CD14-positive monocyte (primary cell): Measurements from ENCODE around the gene KCNMA1. TPM values are rescaled to one million over a fixed set of nuclear protein-coding genes. Genes with fewer than 3 reads are reported as not detected.

Source experiments
- DNase-seq, 3 donors: peaks; one replicate each; pipeline ENCODE4 v3.0.0-alpha.2; 2011 to 2022
- H2AFZ ChIP-seq: 2 replicates; pipeline ENCODE4 v1.6.0; 2012; ENCODE audit warnings: mild to moderate bottlenecking, low read depth, low read length, inconsistent platforms; ENCODE audit not compliant: insufficient read depth, poor library complexity, severe bottlenecking
- H3K27ac ChIP-seq, 2 donors: 1 replicate in 1 of 2; 2 replicates in 1 of 2; pipeline ENCODE4 v1.5.1; 2012 to 2013; ENCODE audit warnings: low read length in 2 of 2, control low read depth in 1 of 2, inconsistent platforms in 1 of 2, low read depth in 1 of 2, mild to moderate bottlenecking in 1 of 2
- H3K27me3 ChIP-seq, 2 donors: one replicate each; pipeline versions ENCODE4 v1.6.0 to v1.6.1; 2011 to 2013; ENCODE audit warnings: low read length in 2 of 2; ENCODE audit not compliant: control insufficient read depth in 2 of 2, insufficient read depth in 2 of 2
- H3K36me3 ChIP-seq, 2 donors: replicated peaks in 1 of 2; 1 replicate in 1 of 2; 2 replicates in 1 of 2; pipeline versions ENCODE4 v1.5.1 to v1.6.1; 2012 to 2013; ENCODE audit warnings: low read length in 2 of 2, control low read depth in 1 of 2, inconsistent platforms in 1 of 2, mild to moderate bottlenecking in 1 of 2; ENCODE audit not compliant: insufficient read depth in 2 of 2, control insufficient read depth in 1 of 2
- H3K4me1 ChIP-seq, 2 donors: 1 replicate in 1 of 2; 2 replicates in 1 of 2; pipeline versions ENCODE4 v1.5.1 to v1.6.1; 2012 to 2013; ENCODE audit warnings: low read length in 2 of 2, control low read depth in 1 of 2, inconsistent platforms in 1 of 2, mild to moderate bottlenecking in 1 of 2, moderate library complexity in 1 of 2; ENCODE audit not compliant: insufficient read depth in 2 of 2, control insufficient read depth in 1 of 2
- H3K4me2 ChIP-seq: replicated peaks from 2 replicates; pipeline ENCODE3; 2012; ENCODE audit warnings: low read length, moderate library complexity, mild to moderate bottlenecking; ENCODE audit not compliant: poor library complexity, severe bottlenecking; ENCODE audit errors: extremely low read depth
- H3K4me3 ChIP-seq, 3 experiments: fragments of 200-600 bp in 1 of 3; sonication (generic) in 1 of 3; replicated peaks in 1 of 3; 1 replicate in 2 of 3; 2 replicates in 1 of 3; pipeline ENCODE4 v1.5.1; 2011 to 2013; ENCODE audit warnings: low read length in 3 of 3, mild to moderate bottlenecking in 3 of 3, control low read depth in 2 of 3, low read depth in 2 of 3, inconsistent platforms in 1 of 3, moderate library complexity in 1 of 3
- H3K79me2 ChIP-seq: 2 replicates; pipeline ENCODE4 v1.6.0; 2012; ENCODE audit warnings: mild to moderate bottlenecking, control low read depth, inconsistent platforms, low read length, moderate library complexity; ENCODE audit not compliant: insufficient read depth
- H3K9ac ChIP-seq: 2 replicates; pipeline ENCODE4 v1.6.0; 2017; ENCODE audit warnings: low read length, mild to moderate bottlenecking; ENCODE audit not compliant: insufficient read depth, poor library complexity, severe bottlenecking
- H3K9me3 ChIP-seq, 2 donors: replicated peaks in 1 of 2; 1 replicate in 1 of 2; 2 replicates in 1 of 2; pipeline versions ENCODE4 v1.5.1 to v1.6.1; 2012 to 2013; ENCODE audit warnings: low read length in 2 of 2, control low read depth in 1 of 2; ENCODE audit not compliant: control insufficient read depth in 1 of 2, insufficient read depth in 1 of 2
- H4K20me1 ChIP-seq: 2 replicates; pipeline ENCODE4 v1.6.0; 2012; ENCODE audit warnings: mild to moderate bottlenecking, low read length, control low read depth, moderate library complexity; ENCODE audit not compliant: insufficient read depth
- H3K27ac Mint-ChIP-seq, 7 donors: one replicate each; pipeline ENCODE4 v1.8.0; 2020; ENCODE audit warnings: mild to moderate bottlenecking in 7 of 7, mixed read lengths in 7 of 7, moderate library complexity in 6 of 7, inconsistent platforms in 2 of 7
- H3K27me3 Mint-ChIP-seq, 3 donors: one replicate each; pipeline ENCODE4 v1.8.0; 2021 to 2022; ENCODE audit warnings: low read depth in 3 of 3, mild to moderate bottlenecking in 3 of 3, mixed read lengths in 3 of 3, moderate library complexity in 3 of 3, inconsistent platforms in 1 of 3
- H3K36me3 Mint-ChIP-seq, 2 donors: one replicate each; pipeline ENCODE4 v1.8.0; 2020; ENCODE audit warnings: mixed read lengths in 2 of 2, inconsistent platforms in 1 of 2, mild to moderate bottlenecking in 1 of 2
- H3K4me1 Mint-ChIP-seq: one replicate; pipeline ENCODE4 v1.8.0; 2020; ENCODE audit warnings: mild to moderate bottlenecking, mixed read lengths
- H3K4me3 Mint-ChIP-seq, 2 donors: one replicate each; pipeline ENCODE4 v1.8.0; 2020; ENCODE audit warnings: mild to moderate bottlenecking in 2 of 2, mixed read lengths in 2 of 2, moderate library complexity in 1 of 2
- H3K9me3 Mint-ChIP-seq, 7 donors: one replicate each; pipeline ENCODE4 v1.8.0; 2020 to 2022; ENCODE audit warnings: mixed read lengths in 7 of 7, mild to moderate bottlenecking in 6 of 7, moderate library complexity in 6 of 7, inconsistent platforms in 2 of 7
- WGBS: methylation state at CpG from one replicate; pipeline ENCODE4 v1.1.5; 2013; ENCODE audit warnings: missing lambda C conversion rate; ENCODE audit not compliant: insufficient coverage; 5-methylcytosine and 5-hydroxymethylcytosine counted together
- intact Hi-C, 2 donors: fragments of 100-400 bp; cut with micrococcal nuclease; formaldehyde crosslinking; loops; one replicate each; pipeline versions ENCODE4 v1.15.0 to v1.15.1; 2023
- polyA plus RNA-seq, 3 donors: library from polyadenylated mRNA; depleted of rRNA in 1 of 3; unstranded in 2 of 3; stranded (reverse) in 1 of 3; fragments of 300-500 nt in 2 of 3; fragments of >200 nt in 1 of 3; fragmentation: Illumina TruSeq in 2 of 3; gene quantifications; 1 replicate in 2 of 3; 2 replicates in 1 of 3; pipeline ENCODE4 v1.2.3, GENCODE V29; 2012 to 2021
- TF ChIP-seq, protein P1 (sequence below): fragments of 200-600 bp; IDR thresholded peaks from one replicate; pipeline ENCODE4 v1.8.0; 2022; ENCODE audit warnings: antibody characterized with exemption, mild to moderate bottlenecking

Gene KCNMA1
- polyA plus RNA-seq, 3 donors, result 0.11 to 1.0 TPM; not detected in 1

DNA sequence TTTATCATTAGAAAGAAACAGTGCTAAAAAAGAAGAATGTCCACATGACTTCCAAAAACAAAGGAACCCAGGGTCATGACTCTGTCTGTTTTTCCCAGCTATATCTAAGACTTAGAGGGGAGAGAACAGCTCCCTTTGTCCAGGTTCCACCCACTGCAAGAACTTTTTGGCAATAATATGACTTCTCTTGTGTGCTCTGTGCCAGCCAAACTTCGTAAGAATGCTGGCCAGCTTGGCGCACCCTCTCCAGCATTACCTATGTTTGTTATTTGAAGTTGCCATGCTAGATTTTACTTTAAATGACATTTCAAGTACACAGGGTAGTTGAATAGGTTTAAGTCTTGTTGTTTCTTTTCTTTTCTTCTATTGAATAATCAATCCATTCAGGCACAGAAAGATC, 371.4 kb downstream of the KCNMA1 start:
- DNase-seq, result no peak
- H3K9me3 ChIP-seq, result no peaks in the 10 kb centered on the region
- WGBS, result no CpG with 5 or more reads among the region's 2 CpGs
- peaks cover 5 to 13% of the 10 kb centered on the region in 2 donors for H3K27me3 ChIP-seq
- H3K27me3 Mint-ChIP-seq, result peaks cover 12 to 24% (median 23%) of the 10 kb centered on the region in 3 donors
- H3K4me1 ChIP-seq, result peaks cover 7 to 8% of the 10 kb centered on the region in 2 donors
- no peak overlapping the region for H3K4me3 Mint-ChIP-seq
- no peaks in the 10 kb centered on the region for H4K20me1 ChIP-seq
- no peak overlapping the region for H3K4me3 ChIP-seq
- H3K27ac Mint-ChIP-seq, result no peak overlapping the region
- H3K4me2 ChIP-seq, result no peak overlapping the region
- no peaks in the 10 kb centered on the region for H3K36me3 ChIP-seq
- no peaks in the 10 kb centered on the region for H3K36me3 Mint-ChIP-seq
- H3K9ac ChIP-seq, result no peak overlapping the region
- no peak overlapping the region for H3K27ac ChIP-seq
- intact Hi-C loops, result no loop called here
- no peaks in the 10 kb centered on the region for H3K79me2 ChIP-seq
- H3K9me3 Mint-ChIP-seq, result peaks cover 0 to 5% (median 0%) of the 10 kb centered on the region in 7 donors
- H3K4me1 Mint-ChIP-seq, result peaks cover 18% of the 10 kb centered on the region
- TF ChIP-seq, protein P1, sequence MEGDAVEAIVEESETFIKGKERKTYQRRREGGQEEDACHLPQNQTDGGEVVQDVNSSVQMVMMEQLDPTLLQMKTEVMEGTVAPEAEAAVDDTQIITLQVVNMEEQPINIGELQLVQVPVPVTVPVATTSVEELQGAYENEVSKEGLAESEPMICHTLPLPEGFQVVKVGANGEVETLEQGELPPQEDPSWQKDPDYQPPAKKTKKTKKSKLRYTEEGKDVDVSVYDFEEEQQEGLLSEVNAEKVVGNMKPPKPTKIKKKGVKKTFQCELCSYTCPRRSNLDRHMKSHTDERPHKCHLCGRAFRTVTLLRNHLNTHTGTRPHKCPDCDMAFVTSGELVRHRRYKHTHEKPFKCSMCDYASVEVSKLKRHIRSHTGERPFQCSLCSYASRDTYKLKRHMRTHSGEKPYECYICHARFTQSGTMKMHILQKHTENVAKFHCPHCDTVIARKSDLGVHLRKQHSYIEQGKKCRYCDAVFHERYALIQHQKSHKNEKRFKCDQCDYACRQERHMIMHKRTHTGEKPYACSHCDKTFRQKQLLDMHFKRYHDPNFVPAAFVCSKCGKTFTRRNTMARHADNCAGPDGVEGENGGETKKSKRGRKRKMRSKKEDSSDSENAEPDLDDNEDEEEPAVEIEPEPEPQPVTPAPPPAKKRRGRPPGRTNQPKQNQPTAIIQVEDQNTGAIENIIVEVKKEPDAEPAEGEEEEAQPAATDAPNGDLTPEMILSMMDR, result no peak
- no peak overlapping the region for H2AFZ ChIP-seq

DNA sequence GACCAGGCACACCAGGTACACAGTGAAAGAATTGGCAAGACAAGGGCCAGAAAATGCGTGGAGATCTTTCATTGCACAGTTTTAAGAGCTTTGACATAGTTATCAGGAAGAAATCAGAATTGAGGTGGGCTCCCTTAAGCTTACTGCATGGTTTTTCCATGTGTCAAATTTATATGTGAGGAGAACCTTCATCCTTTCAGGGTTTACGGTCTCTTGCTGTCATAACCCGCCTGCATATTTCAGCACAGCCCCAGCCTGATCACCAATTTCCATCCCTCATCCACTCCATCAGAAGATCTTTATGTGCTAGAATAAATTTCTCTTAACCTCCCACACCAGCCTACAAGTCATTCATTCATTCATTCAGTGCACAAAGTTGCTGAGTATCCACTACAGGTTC, 373.1 kb downstream of the KCNMA1 start:
- Histone ChIP-seq H3K4me3 (no peak overlapping the region), H3K36me3 (no peaks in the 10 kb centered on the region), H3K79me2 (no peaks in the 10 kb centered on the region), H4K20me1 (no peaks in the 10 kb centered on the region), H3K27ac (no peak overlapping the region), H3K9me3 (no peaks in the 10 kb centered on the region), H3K9ac (no peak overlapping the region), H3K27me3 (peaks cover 5 to 13% of the 10 kb centered on the region in 2 donors), H3K4me2 (no peak overlapping the region), H2AFZ (no peak overlapping the region), H3K4me1 (peaks cover 14 to 15% of the 10 kb centered on the region in 2 donors)
- Mint-ChIP-seq H3K27ac (peak overlapping the region in 1 of 7 donors; percentile 22), H3K9me3 (peaks cover 0 to 5% (median 0%) of the 10 kb centered on the region in 7 donors), H3K36me3 (no peaks in the 10 kb centered on the region), H3K27me3 (peaks cover 11 to 24% (median 23%) of the 10 kb centered on the region in 3 donors), H3K4me1 (peaks cover 25% of the 10 kb centered on the region), H3K4me3 (peak overlapping the region in 1 of 2 donors; percentile 1)
- intact Hi-C loops, result no loop called here
- TF ChIP-seq, protein P1, result no peak
- WGBS, result no CpG with 5 or more reads among the region's 3 CpGs
- no peak for DNase-seq
